ENCODE results near the gene SUSD1. TPM values are rescaled to one million over a fixed set of nuclear protein-coding genes. Genes with fewer than 3 reads are reported as not detected.

SUSD1 gene
- total RNA-seq, 4 donors from 2014 or later: 22.7 to 83.0 (median 24.7) TPM

GRCh38 chr9:112094241-112094640 is 80.9 kb downstream of the SUSD1 start:
- in situ Hi-C loops (cut with MboI; ENCODE audit: low pct_ligation_motif_present in 1 of 4, low pct_unique_long_range_greater_than_20kb in 1 of 4, low sequenced_read_pairs in 3 of 4) (loop anchor here in 3 of 4 donors (5.0 to 25.0 kb wide), 4 partner anchors 268 to 718 kb away; partner anchors contain the start of gene INIP (in 1 of the 3)), intact Hi-C loops (cut with DNase I; ENCODE audit: low total_unique reads) (no loop called here)
- Histone ChIP-seq H3K36me3 (no peaks in the 10 kb centered on the region), H3K4me3 (no peak overlapping the region), H3K4me1 (peaks cover 0 to 6% (median 0%) of the 10 kb centered on the region in 4 donors), H3K9me3 (no peaks in the 10 kb centered on the region), H3K27ac (no peak overlapping the region), H3K27me3 (no peaks in the 10 kb centered on the region)
- 70 to 75% methylated on average over 1 to 2 of the region's 2 CpGs for WGBS, 2 donors (ENCODE audit: low coverage in 1 of 2)
- no peak for DNase-seq
- TF ChIP-seq EP300 (IDR thresholded peaks at IDR 0.05; ENCODE audit: low read depth): no peak
- TF ChIP-seq, protein P1, sequence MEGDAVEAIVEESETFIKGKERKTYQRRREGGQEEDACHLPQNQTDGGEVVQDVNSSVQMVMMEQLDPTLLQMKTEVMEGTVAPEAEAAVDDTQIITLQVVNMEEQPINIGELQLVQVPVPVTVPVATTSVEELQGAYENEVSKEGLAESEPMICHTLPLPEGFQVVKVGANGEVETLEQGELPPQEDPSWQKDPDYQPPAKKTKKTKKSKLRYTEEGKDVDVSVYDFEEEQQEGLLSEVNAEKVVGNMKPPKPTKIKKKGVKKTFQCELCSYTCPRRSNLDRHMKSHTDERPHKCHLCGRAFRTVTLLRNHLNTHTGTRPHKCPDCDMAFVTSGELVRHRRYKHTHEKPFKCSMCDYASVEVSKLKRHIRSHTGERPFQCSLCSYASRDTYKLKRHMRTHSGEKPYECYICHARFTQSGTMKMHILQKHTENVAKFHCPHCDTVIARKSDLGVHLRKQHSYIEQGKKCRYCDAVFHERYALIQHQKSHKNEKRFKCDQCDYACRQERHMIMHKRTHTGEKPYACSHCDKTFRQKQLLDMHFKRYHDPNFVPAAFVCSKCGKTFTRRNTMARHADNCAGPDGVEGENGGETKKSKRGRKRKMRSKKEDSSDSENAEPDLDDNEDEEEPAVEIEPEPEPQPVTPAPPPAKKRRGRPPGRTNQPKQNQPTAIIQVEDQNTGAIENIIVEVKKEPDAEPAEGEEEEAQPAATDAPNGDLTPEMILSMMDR (IDR thresholded peaks at IDR 0.05): no peak
- no peak for TF ChIP-seq POLR2A (IDR thresholded peaks at IDR 0.05)
- TF ChIP-seq POLR2AphosphoS5 (IDR thresholded peaks at IDR 0.05): no peak

- 39 to 72% methylated on average over 2 to 3 of the region's 3 CpGs for WGBS, 2 donors (ENCODE audit: low coverage in 1 of 2)
- H3K9me3 ChIP-seq: no peaks in the 10 kb centered on the region
- no peak for DNase-seq
- no peak overlapping the region for H3K4me3 ChIP-seq
- H3K4me1 ChIP-seq: peaks cover 0 to 6% (median 0%) of the 10 kb centered on the region in 4 donors
- H3K27me3 ChIP-seq: no peaks in the 10 kb centered on the region
- in situ Hi-C loops (cut with MboI; ENCODE audit: low pct_ligation_motif_present in 1 of 4, low pct_unique_long_range_greater_than_20kb in 1 of 4, low sequenced_read_pairs in 3 of 4) (loop anchor here in 3 of 4 donors (5.0 to 25.0 kb wide), 4 partner anchors 268 to 718 kb away; partner anchors contain the start of gene INIP (in 1 of the 3)), intact Hi-C loops (cut with DNase I; ENCODE audit: low total_unique reads) (no loop called here)
- TF ChIP-seq POLR2A (IDR thresholded peaks at IDR 0.05): no peak
- no peak for TF ChIP-seq POLR2AphosphoS5 (IDR thresholded peaks at IDR 0.05)
- no peak for TF ChIP-seq EP300 (IDR thresholded peaks at IDR 0.05; ENCODE audit: low read depth)
- TF ChIP-seq, protein P1 (IDR thresholded peaks at IDR 0.05): no peak
- H3K27ac ChIP-seq: no peak overlapping the region
- no peaks in the 10 kb centered on the region for H3K36me3 ChIP-seq
These were observed 81.3 kb downstream of the SUSD1 start for GRCh38 chr9:112093870-112094216.

DNA sequence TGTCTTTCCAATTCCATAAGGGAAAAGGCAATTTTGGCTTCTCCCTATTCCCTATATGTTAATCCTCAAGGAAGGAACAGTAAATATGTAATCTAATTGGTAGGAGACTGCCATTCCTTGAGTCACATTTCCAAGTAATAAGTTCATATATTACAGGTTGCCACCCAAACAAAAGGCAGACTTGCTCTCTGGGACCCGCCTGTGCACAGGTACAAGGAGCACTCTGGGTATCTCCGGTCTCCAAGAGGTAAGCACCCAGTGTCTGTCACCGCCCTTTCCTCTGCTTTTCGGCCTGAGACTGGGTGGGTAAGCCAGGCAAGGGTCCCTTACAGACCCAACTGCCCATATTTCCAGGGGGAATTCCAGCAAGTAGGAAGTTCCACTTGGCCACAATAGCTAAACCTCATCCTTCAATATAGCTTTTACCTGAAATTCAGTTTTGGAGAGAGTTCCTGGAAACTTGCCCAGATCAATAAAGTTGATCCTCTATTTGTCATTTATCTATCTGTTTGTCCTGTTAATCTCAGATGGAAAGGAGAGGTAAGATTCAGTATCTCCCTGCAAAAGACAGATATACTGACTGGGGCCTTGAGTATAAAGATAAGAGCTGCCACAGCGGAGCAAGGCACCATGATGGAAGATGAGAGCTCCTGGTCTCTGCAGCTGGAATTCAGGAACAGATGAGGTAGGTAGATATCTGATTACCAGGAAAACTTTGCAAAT is 81.8 kb downstream of the SUSD1 start:
- no peaks in the 10 kb centered on the region for H3K9me3 ChIP-seq
- H3K4me1 ChIP-seq: peaks cover 0 to 6% (median 0%) of the 10 kb centered on the region in 4 donors
- 82 to 86% methylated on average over 2 to 5 of the region's 5 CpGs for WGBS, 2 donors (ENCODE audit: low coverage in 1 of 2)
- TF ChIP-seq, protein P1 (IDR thresholded peaks at IDR 0.05): no peak
- TF ChIP-seq EP300 (IDR thresholded peaks at IDR 0.05; ENCODE audit: low read depth) (no peak), POLR2A (IDR thresholded peaks at IDR 0.05) (no peak), POLR2AphosphoS5 (IDR thresholded peaks at IDR 0.05) (no peak)
- in situ Hi-C loops (cut with MboI; ENCODE audit: low pct_ligation_motif_present in 1 of 4, low pct_unique_long_range_greater_than_20kb in 1 of 4, low sequenced_read_pairs in 3 of 4): loop anchor here in 3 of 4 donors (5.0 to 25.0 kb wide), 4 partner anchors 269 to 719 kb away; partner anchors contain the start of gene INIP (in 1 of the 3)
- intact Hi-C loops (cut with DNase I; ENCODE audit: low total_unique reads): no loop called here
- H3K27ac ChIP-seq: no peak overlapping the region
- no peak overlapping the region for H3K4me3 ChIP-seq
- no peaks in the 10 kb centered on the region for H3K36me3 ChIP-seq
- no peaks in the 10 kb centered on the region for H3K27me3 ChIP-seq
- no peak for DNase-seq

DNA sequence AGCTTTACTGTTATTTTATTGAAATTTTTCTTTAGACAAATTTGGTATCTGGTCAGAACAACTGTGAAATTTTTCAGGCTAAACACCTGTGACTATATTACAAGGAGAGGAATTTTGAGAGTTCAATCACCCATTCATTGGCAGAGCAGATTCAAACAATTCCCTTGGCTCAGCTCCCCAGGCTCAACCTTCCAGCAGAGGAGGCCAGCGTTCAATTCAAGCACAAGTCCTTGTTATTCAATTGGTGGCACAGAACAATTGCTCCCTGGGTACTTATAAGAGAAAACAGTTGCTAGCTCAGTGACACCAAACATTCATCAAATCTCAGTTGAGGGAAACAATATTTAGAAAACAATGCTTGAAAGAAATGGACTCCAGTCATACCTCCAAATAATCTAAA is 83.3 kb downstream of the SUSD1 start:
- no peak for DNase-seq
- in situ Hi-C loops (cut with MboI; ENCODE audit: low pct_ligation_motif_present in 1 of 4, low pct_unique_long_range_greater_than_20kb in 1 of 4, low sequenced_read_pairs in 3 of 4) (loop anchor here in 3 of 4 donors (5.0 to 25.0 kb wide), 4 partner anchors 270 to 720 kb away; partner anchors contain the start of gene INIP (in 1 of the 3)), intact Hi-C loops (cut with DNase I; ENCODE audit: low total_unique reads) (no loop called here)
- Histone ChIP-seq H3K9me3 (no peaks in the 10 kb centered on the region), H3K4me3 (no peak overlapping the region), H3K36me3 (no peaks in the 10 kb centered on the region), H3K4me1 (peaks cover 0 to 6% (median 0%) of the 10 kb centered on the region in 4 donors), H3K27ac (no peak overlapping the region), H3K27me3 (no peaks in the 10 kb centered on the region)
- TF ChIP-seq POLR2AphosphoS5 (IDR thresholded peaks at IDR 0.05) (no peak), POLR2A (IDR thresholded peaks at IDR 0.05) (no peak), EP300 (IDR thresholded peaks at IDR 0.05; ENCODE audit: low read depth) (no peak)
- TF ChIP-seq, protein P1 (IDR thresholded peaks at IDR 0.05): no peak
- WGBS, 2 donors (ENCODE audit: low coverage in 1 of 2): 38 to 57% methylated on average over 1 of the region's 1 CpG

All from transverse colon (tissue), 4 donors.